ENCODE results near the gene MYO9B. TPM values are rescaled to one million over a fixed set of nuclear protein-coding genes. Genes with fewer than 3 reads are reported as not detected.
A peak's percentile ranks its signal among the peaks of the same experiment; 100 is the strongest.

The MYO9B gene
- total and polyA plus RNA-seq, 2 of the 13 experiments (the other 11 are each of a cell fraction or from before 2014, with no cell fraction given): 18.0 to 18.3 TPM

GRCh38 chr19:17220207-17220758 is 144.7 kb downstream of the MYO9B start (continued):
- TF ChIP-seq ZBTB43 (CRISPR knock-in tag; conservative IDR thresholded peaks at IDR 0.05): no peak
- no peak for TF ChIP-seq SNAI1 (CRISPR knock-in tag; IDR thresholded peaks at IDR 0.05; ENCODE audit: borderline replicate concordance)
- no peak for TF ChIP-seq ZNF781 (CRISPR knock-in tag; IDR thresholded peaks at IDR 0.05; ENCODE audit: borderline replicate concordance, not compliant biosample characterization)
- no peak for TF ChIP-seq ZNF30 (CRISPR knock-in tag; IDR thresholded peaks at IDR 0.05)
- TF ChIP-seq ZNF256 (CRISPR knock-in tag; conservative IDR thresholded peaks at IDR 0.05): no peak
- no peak for TF ChIP-seq ZSCAN25 (CRISPR knock-in tag; IDR thresholded peaks at IDR 0.05)
- TF ChIP-seq NFYB (CRISPR knock-in tag; IDR thresholded peaks at IDR 0.05): no peak
- TF ChIP-seq MTA3 (CRISPR knock-in tag; IDR thresholded peaks at IDR 0.05): no peak
- no peak for TF ChIP-seq MAFG (CRISPR knock-in tag; IDR thresholded peaks at IDR 0.05)
- TF ChIP-seq ZNF790 (CRISPR knock-in tag; IDR thresholded peaks at IDR 0.05; ENCODE audit: borderline replicate concordance): no peak
- no peak for TF ChIP-seq PHF21A (CRISPR knock-in tag; IDR thresholded peaks at IDR 0.05)
- TF ChIP-seq ZNF556 (CRISPR knock-in tag; IDR thresholded peaks at IDR 0.05; ENCODE audit: borderline replicate concordance): no peak
- no peak for TF ChIP-seq IKZF4 (CRISPR knock-in tag; IDR thresholded peaks at IDR 0.05; ENCODE audit: borderline replicate concordance, low read depth, not compliant biosample characterization)
- no peak for TF ChIP-seq IRF1 (CRISPR knock-in tag; IDR thresholded peaks at IDR 0.05; ENCODE audit: low read depth)
- TF ChIP-seq, protein P1, sequence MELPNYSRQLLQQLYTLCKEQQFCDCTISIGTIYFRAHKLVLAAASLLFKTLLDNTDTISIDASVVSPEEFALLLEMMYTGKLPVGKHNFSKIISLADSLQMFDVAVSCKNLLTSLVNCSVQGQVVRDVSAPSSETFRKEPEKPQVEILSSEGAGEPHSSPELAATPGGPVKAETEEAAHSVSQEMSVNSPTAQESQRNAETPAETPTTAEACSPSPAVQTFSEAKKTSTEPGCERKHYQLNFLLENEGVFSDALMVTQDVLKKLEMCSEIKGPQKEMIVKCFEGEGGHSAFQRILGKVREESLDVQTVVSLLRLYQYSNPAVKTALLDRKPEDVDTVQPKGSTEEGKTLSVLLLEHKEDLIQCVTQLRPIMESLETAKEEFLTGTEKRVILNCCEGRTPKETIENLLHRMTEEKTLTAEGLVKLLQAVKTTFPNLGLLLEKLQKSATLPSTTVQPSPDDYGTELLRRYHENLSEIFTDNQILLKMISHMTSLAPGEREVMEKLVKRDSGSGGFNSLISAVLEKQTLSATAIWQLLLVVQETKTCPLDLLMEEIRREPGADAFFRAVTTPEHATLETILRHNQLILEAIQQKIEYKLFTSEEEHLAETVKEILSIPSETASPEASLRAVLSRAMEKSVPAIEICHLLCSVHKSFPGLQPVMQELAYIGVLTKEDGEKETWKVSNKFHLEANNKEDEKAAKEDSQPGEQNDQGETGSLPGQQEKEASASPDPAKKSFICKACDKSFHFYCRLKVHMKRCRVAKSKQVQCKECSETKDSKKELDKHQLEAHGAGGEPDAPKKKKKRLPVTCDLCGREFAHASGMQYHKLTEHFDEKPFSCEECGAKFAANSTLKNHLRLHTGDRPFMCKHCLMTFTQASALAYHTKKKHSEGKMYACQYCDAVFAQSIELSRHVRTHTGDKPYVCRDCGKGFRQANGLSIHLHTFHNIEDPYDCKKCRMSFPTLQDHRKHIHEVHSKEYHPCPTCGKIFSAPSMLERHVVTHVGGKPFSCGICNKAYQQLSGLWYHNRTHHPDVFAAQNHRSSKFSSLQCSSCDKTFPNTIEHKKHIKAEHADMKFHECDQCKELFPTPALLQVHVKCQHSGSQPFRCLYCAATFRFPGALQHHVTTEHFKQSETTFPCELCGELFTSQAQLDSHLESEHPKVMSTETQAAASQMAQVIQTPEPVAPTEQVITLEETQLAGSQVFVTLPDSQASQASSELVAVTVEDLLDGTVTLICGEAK (IDR thresholded peaks at IDR 0.05): no peak
- TF ChIP-seq, protein P1 (CRISPR knock-in tag; IDR thresholded peaks at IDR 0.05): no peak
- no peak for TF ChIP-seq ELF4 (CRISPR knock-in tag; IDR thresholded peaks at IDR 0.05; ENCODE audit: borderline replicate concordance)
- TF ChIP-seq PRPF4 (IDR thresholded peaks at IDR 0.05; ENCODE audit: low read depth, low read length, poor library complexity, severe bottlenecking): no peak
- TF ChIP-seq ZBTB38 (CRISPR knock-in tag; IDR thresholded peaks at IDR 0.05): peak; percentile 22; the same call in 1 of the 2 replicates
- TF ChIP-seq FOXO1 (CRISPR knock-in tag; IDR thresholded peaks at IDR 0.05): no peak
